HepG2 (cell line): ENCODE measurements around the gene FOXA1. TPM values are rescaled to one million over a fixed set of nuclear protein-coding genes. Genes with fewer than 3 reads are reported as not detected.

Experiments
- ATAC-seq: fragments of 200-7000 bp; cut with Tn5 transposase; 3 replicates; pipeline ENCODE4 v1.9.1; 2020; ENCODE audit warnings: mild to moderate bottlenecking, moderate library complexity
- BruUV-seq: library from RNA; stranded (reverse); fragments of 400-500 nt; replicated peaks from 2 replicates; lab custom pipeline; 2021; lab: Mats Ljungman, UMichigan
- CTCF ChIA-PET: fragments of 300-600 bp; formaldehyde crosslinking; extraction: SDS; loops from one replicate; lab custom pipeline; 2021; ENCODE audit warnings: low total read pairs, inconsistent platforms, low intra/inter-chr PET ratio; lab: Yijun Ruan, JAX
- POLR2A ChIA-PET: fragments of 350-600 bp; sonication (Branson Sonifier 250); formaldehyde crosslinking; loops from one replicate; lab custom pipeline; 2020; ENCODE audit warnings: antibody characterized with exemption, inconsistent platforms; lab: Yijun Ruan, JAX
- DNase-seq: peaks from one replicate; pipeline ENCODE4 v3.0.0-alpha.2; 2015; ENCODE audit warnings: low spot score
- FAIRE-seq: peaks from 3 replicates; lab custom pipeline; 2011; peaks lifted over from hg19 to GRCh38; lab: Jason Lieb, UNC
- H2AFZ ChIP-seq: one replicate; pipeline ENCODE4 v1.6.1; 2011; ENCODE audit warnings: low read length, inconsistent platforms
- H3K27ac ChIP-seq: fragments of 300-600 bp; 3 replicates; pipeline ENCODE4 v1.8.0; 2011; ENCODE audit warnings: mixed run types, mild to moderate bottlenecking, mixed read lengths, low read length, inconsistent platforms; ENCODE audit not compliant: insufficient read depth; ENCODE audit errors: extremely low read length
- H3K27me3 ChIP-seq, 2 experiments: fragments of 200-600 bp in 1 of 2; 2 replicates in 1 of 2; 3 replicates in 1 of 2; pipeline versions ENCODE4 v1.6.0 to v1.8.0; 2011; ENCODE audit warnings: low read length in 2 of 2, mild to moderate bottlenecking in 2 of 2, moderate library complexity in 2 of 2, inconsistent platforms in 1 of 2; ENCODE audit not compliant: insufficient read depth in 2 of 2, control insufficient read depth in 1 of 2
- H3K36me3 ChIP-seq, 2 experiments: fragments of 200-600 bp in 1 of 2; replicated peaks in 1 of 2; 2 replicates in 1 of 2; 3 replicates in 1 of 2; pipeline versions ENCODE4 v1.5.1 to v1.8.0; 2011; ENCODE audit warnings: low read length in 2 of 2, inconsistent platforms in 1 of 2; ENCODE audit not compliant: insufficient read depth in 2 of 2, control insufficient read depth in 1 of 2
- H3K4me1 ChIP-seq: 2 replicates; pipeline ENCODE4 v1.5.1; 2012; ENCODE audit warnings: low read length, inconsistent platforms; ENCODE audit not compliant: insufficient read depth
- H3K4me2 ChIP-seq: 2 replicates; pipeline ENCODE4 v1.6.0; 2011; ENCODE audit warnings: low read depth, low read length, inconsistent platforms
- H3K4me3 ChIP-seq, 3 experiments: fragments of 200-600 bp in 1 of 3; sonication (generic), shearing (Covaris generic) in 1 of 3; replicated peaks in 1 of 3; 2 replicates each; pipeline ENCODE4 v1.5.1; 2011 to 2016; ENCODE audit warnings: low read length in 3 of 3, inconsistent platforms in 2 of 3, low read depth in 2 of 3, mild to moderate bottlenecking in 2 of 3, control low read depth in 1 of 3, mixed read lengths in 1 of 3; ENCODE audit not compliant: insufficient read depth in 1 of 3
- H3K79me2 ChIP-seq: one replicate; pipeline ENCODE4 v1.6.1; 2011; ENCODE audit warnings: low read length, inconsistent platforms; ENCODE audit not compliant: insufficient read depth
- H3K9ac ChIP-seq: 2 replicates; pipeline ENCODE4 v1.6.0; 2011; ENCODE audit warnings: mild to moderate bottlenecking, low read depth, low read length, inconsistent platforms; ENCODE audit not compliant: insufficient read depth
- H3K9me3 ChIP-seq: 2 replicates; pipeline ENCODE4 v1.5.1; 2012; ENCODE audit warnings: mild to moderate bottlenecking, low read length
- H4K20me1 ChIP-seq: 2 replicates; pipeline ENCODE4 v1.6.0; 2011; ENCODE audit warnings: inconsistent platforms, mild to moderate bottlenecking, low read length, moderate library complexity; ENCODE audit not compliant: insufficient read depth
- CHCHD3 ChIP-seq: sonication (generic); formaldehyde crosslinking; IDR thresholded peaks from 2 replicates; pipeline ENCODE4 v1.8.0; 2022; ENCODE audit warnings: mild to moderate bottlenecking, missing genetic modification reagents, moderate library complexity
- HNRNPH1 ChIP-seq: fragments of 200-400 bp; formaldehyde crosslinking; optimal IDR thresholded peaks from 2 replicates; pipeline ENCODE3; 2017; ENCODE audit warnings: mild to moderate bottlenecking, low read depth, low read length
- SIX4 ChIP-seq: sonication (generic); formaldehyde crosslinking; IDR thresholded peaks from 2 replicates; pipeline ENCODE4 v1.4.0; 2020; ENCODE audit warnings: missing genetic modification reagents
- ZIK1 ChIP-seq: sonication (generic); formaldehyde crosslinking; IDR thresholded peaks from 2 replicates; pipeline ENCODE4 v1.5.0; 2020; ENCODE audit warnings: mild to moderate bottlenecking, low read depth, missing genetic modification reagents, borderline replicate concordance
- ZMYM4 ChIP-seq: sonication (generic); formaldehyde crosslinking; IDR thresholded peaks from 2 replicates; pipeline ENCODE4 v1.8.1; 2023; ENCODE audit warnings: mild to moderate bottlenecking, missing genetic modification reagents
- ZNF441 ChIP-seq: sonication (generic); formaldehyde crosslinking; IDR thresholded peaks from 2 replicates; pipeline ENCODE4 v1.7.0; 2021; ENCODE audit warnings: missing genetic modification reagents, borderline replicate concordance
- WGBS: methylation state at CpG from one replicate; pipeline ENCODE4 v1.1.6; 2017; ENCODE audit warnings: low lambda C conversion rate; 5-methylcytosine and 5-hydroxymethylcytosine counted together
- in situ Hi-C: cut with HindIII; loops from 2 replicates; pipeline ENCODE4 v1.10.0; 2017; ENCODE audit warnings: low pct_unique_long_range_greater_than_20kb; ENCODE audit not compliant: extremely low pct_ligation_motif_present
- intact Hi-C: fragments of 100-400 bp; cut with micrococcal nuclease; formaldehyde crosslinking; loops from one replicate; pipeline ENCODE4 v1.10.0; 2022; ENCODE audit not compliant: unreplicated experiment
- polyA plus RNA-seq, 8 experiments: library from polyadenylated mRNA; depleted of rRNA in 3 of 8; stranded (reverse) in 7 of 8; unstranded in 1 of 8; fragments of >200 nt; fragmentation: Illumina TruSeq in 4 of 8; extraction: Trizol in 4 of 8; gene quantifications; 2 replicates each; pipeline versions ENCODE4 v1.2.1 to v1.2.3, GENCODE V29; 2011 to 2016; ENCODE audit warnings: low read depth in 4 of 8, missing spikeins in 1 of 8, mixed read lengths in 1 of 8; ENCODE audit not compliant: insufficient read depth in 1 of 8
- total RNA-seq, 5 experiments: library from RNA; depleted of rRNA; stranded (reverse); fragments of >200 nt; fragmentation: Illumina TruSeq; extraction: Trizol; gene quantifications; 2 replicates each; pipeline ENCODE4 v1.2.3, GENCODE V29; 2016; ENCODE audit warnings: low read depth in 1 of 5
- TF ChIP-seq, protein P1 (sequence below), 2 experiments: fragments of 450-650 bp in 1 of 2; sonication (generic) in 1 of 2; formaldehyde crosslinking; IDR thresholded peaks; 2 replicates each; pipeline versions ENCODE4 v1.5.0 to v1.8.0; 2020 to 2022; ENCODE audit warnings: mild to moderate bottlenecking in 1 of 2, missing genetic modification reagents in 1 of 2
- TF ChIP-seq, protein P2 (sequence below): sonication (generic); formaldehyde crosslinking; IDR thresholded peaks from 2 replicates; pipeline ENCODE4 v1.5.1; 2020; ENCODE audit warnings: mild to moderate bottlenecking, missing genetic modification reagents, borderline replicate concordance

The FOXA1 gene
- total and polyA plus RNA-seq, 2 of the 13 experiments (the other 11 are each of a cell fraction or from before 2014, with no cell fraction given): 43.4 to 58.6 TPM

- BruUV-seq: no TSS peak
- Histone ChIP-seq H2AFZ (no peak overlapping the region), H3K9ac (no peak overlapping the region), H3K79me2 (no peaks in the 10 kb centered on the region), H4K20me1 (no peaks in the 10 kb centered on the region), H3K4me3 (no peak overlapping the region), H3K4me2 (no peak overlapping the region), H3K27ac (no peak overlapping the region), H3K4me1 (no peaks in the 10 kb centered on the region), H3K36me3 (peaks cover 5 to 7% of the 10 kb centered on the region in 2 experiments; a peak in 3 of 5 replicates), H3K27me3 (no peaks in the 10 kb centered on the region), H3K9me3 (no peaks in the 10 kb centered on the region)
- peak; percentile 46; the same call in 1 of the 2 replicates for TF ChIP-seq ZMYM4 (CRISPR knock-in tag)
- no peak for TF ChIP-seq HNRNPH1
- TF ChIP-seq, protein P1, sequence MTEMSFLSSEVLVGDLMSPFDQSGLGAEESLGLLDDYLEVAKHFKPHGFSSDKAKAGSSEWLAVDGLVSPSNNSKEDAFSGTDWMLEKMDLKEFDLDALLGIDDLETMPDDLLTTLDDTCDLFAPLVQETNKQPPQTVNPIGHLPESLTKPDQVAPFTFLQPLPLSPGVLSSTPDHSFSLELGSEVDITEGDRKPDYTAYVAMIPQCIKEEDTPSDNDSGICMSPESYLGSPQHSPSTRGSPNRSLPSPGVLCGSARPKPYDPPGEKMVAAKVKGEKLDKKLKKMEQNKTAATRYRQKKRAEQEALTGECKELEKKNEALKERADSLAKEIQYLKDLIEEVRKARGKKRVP (CRISPR knock-in tag; IDR thresholded peaks at IDR 0.05): no peak
- TF ChIP-seq CHCHD3 (CRISPR knock-in tag): no peak
- TF ChIP-seq ZIK1: no peak
- TF ChIP-seq ZNF441 (CRISPR knock-in tag): no peak
- TF ChIP-seq, protein P2, sequence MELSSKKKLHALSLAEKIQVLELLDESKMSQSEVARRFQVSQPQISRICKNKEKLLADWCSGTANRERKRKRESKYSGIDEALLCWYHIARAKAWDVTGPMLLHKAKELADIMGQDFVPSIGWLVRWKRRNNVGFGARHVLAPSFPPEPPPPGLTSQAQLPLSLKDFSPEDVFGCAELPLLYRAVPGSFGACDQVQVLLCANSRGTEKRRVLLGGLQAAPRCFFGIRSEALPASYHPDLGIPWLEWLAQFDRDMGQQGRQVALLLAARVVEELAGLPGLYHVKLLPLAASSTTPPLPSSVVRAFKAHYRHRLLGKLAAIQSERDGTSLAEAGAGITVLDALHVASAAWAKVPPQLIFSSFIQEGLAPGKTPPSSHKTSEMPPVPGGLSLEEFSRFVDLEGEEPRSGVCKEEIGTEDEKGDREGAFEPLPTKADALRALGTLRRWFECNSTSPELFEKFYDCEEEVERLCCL (CRISPR knock-in tag): no peak
- TF ChIP-seq SIX4 (CRISPR knock-in tag): 0 out of 2 replicates have a peak, but pooled peaks have one; percentile 34
- ATAC-seq: no peak
- in situ Hi-C loops: no loop called here
- WGBS: 93% methylated on average over 4 of the region's 4 CpGs
- no peak for FAIRE-seq
- DNase-seq: no peak
- CTCF ChIA-PET: no interaction called here
- intact Hi-C loops: loop anchor here (2.0 kb wide), 1 partner anchor 21 kb away; no protein-coding TSS in a partner anchor
- POLR2A ChIA-PET: no interaction called here
Observed at GRCh38 chr14:37637341-37637740, 42.3 kb upstream of the FOXA1 start.
